Hepatocyte (in vitro differentiated cells): ENCODE results near the gene RPGRIP1L. TPM values are rescaled to one million over a fixed set of nuclear protein-coding genes. Genes with fewer than 3 reads are reported as not detected.

Source experiments
- DNase-seq: peaks from one replicate; pipeline ENCODE4 v3.0.0-alpha.2; 2016; ENCODE audit warnings: low spot score
- H2AFZ ChIP-seq: fragments of 200-600 bp; sonication (generic); 2 replicates; pipeline ENCODE4 v1.6.0; 2016; ENCODE audit warnings: antibody characterized with exemption, mild to moderate bottlenecking
- H3K27ac ChIP-seq: fragments of 200-600 bp; sonication (generic); 2 replicates; pipeline ENCODE4 v1.5.1; 2016; ENCODE audit warnings: mild to moderate bottlenecking
- H3K27me3 ChIP-seq: fragments of 200-600 bp; sonication (generic); 2 replicates; pipeline ENCODE4 v1.6.1; 2016
- H3K36me3 ChIP-seq: fragments of 200-600 bp; sonication (generic); replicated peaks from 2 replicates; pipeline ENCODE4 v1.5.1; 2016; ENCODE audit warnings: low read depth; ENCODE audit not compliant: insufficient read depth
- H3K4me1 ChIP-seq: fragments of 200-600 bp; sonication (generic); 2 replicates; pipeline ENCODE4 v1.5.1; 2016; ENCODE audit warnings: mild to moderate bottlenecking, moderate library complexity; ENCODE audit not compliant: insufficient read depth
- H3K4me2 ChIP-seq: fragments of 200-600 bp; sonication (generic); 2 replicates; pipeline ENCODE4 v1.6.0; 2016
- H3K4me3 ChIP-seq: fragments of 200-600 bp; sonication (generic); 2 replicates; pipeline ENCODE4 v1.5.1; 2016; ENCODE audit warnings: mild to moderate bottlenecking
- H3K79me2 ChIP-seq: fragments of 200-600 bp; sonication (generic); 2 replicates; pipeline ENCODE4 v1.6.0; 2017; ENCODE audit warnings: mild to moderate bottlenecking
- H3K9me2 ChIP-seq: fragments of 200-600 bp; sonication (generic); replicated peaks from 2 replicates; pipeline ENCODE4 v1.6.0; 2017; ENCODE audit warnings: mild to moderate bottlenecking; ENCODE audit not compliant: insufficient read depth
- H3K9me3 ChIP-seq: fragments of 200-600 bp; sonication (generic); 2 replicates; pipeline ENCODE4 v1.5.1; 2016; ENCODE audit warnings: low read depth, mild to moderate bottlenecking
- H4K20me1 ChIP-seq: fragments of 200-600 bp; sonication (generic); 2 replicates; pipeline ENCODE4 v1.6.0; 2016; ENCODE audit warnings: mild to moderate bottlenecking; ENCODE audit not compliant: insufficient read depth, poor library complexity, severe bottlenecking
- CTCF ChIP-seq: fragments of 200-600 bp; sonication (generic); IDR thresholded peaks from 2 replicates; pipeline ENCODE4 v1.5.1; 2016; ENCODE audit warnings: antibody characterized with exemption, mild to moderate bottlenecking; ENCODE audit not compliant: poor library complexity
- EZH2 ChIP-seq: fragments of 200-600 bp; sonication (generic); IDR thresholded peaks from 2 replicates; pipeline ENCODE4 v1.6.1; 2016; ENCODE audit warnings: antibody characterized with exemption, mild to moderate bottlenecking, borderline replicate concordance
- EZH2phosphoT487 ChIP-seq: fragments of 200-600 bp; sonication (generic); IDR thresholded peaks from one replicate; pipeline ENCODE4 v1.6.1; 2018; ENCODE audit warnings: antibody characterized with exemption, mild to moderate bottlenecking, low read depth, moderate library complexity; ENCODE audit not compliant: unreplicated experiment, severe bottlenecking
- WGBS: methylation state at CpG from one replicate; pipeline ENCODE4 v1.1.6; 2016; ENCODE audit warnings: low lambda C conversion rate; ENCODE audit errors: missing lambda C conversion rate; 5-methylcytosine and 5-hydroxymethylcytosine counted together
- polyA plus RNA-seq: library from polyadenylated mRNA; unstranded; fragments of >200 nt; fragmentation: Nextera tagmentation; extraction: Ambion mirVana; gene quantifications from 2 replicates; pipeline ENCODE4 v1.2.1, GENCODE V29; 2016
- total RNA-seq: library from RNA; depleted of rRNA; stranded (reverse); fragments of >200 nt; gene quantifications from 2 replicates; pipeline ENCODE4 v1.2.3, GENCODE V29; 2014

The RPGRIP1L gene
- total and polyA plus RNA-seq, 2 experiments from 2014 or later = 5.8 to 9.5 TPM

DNA sequence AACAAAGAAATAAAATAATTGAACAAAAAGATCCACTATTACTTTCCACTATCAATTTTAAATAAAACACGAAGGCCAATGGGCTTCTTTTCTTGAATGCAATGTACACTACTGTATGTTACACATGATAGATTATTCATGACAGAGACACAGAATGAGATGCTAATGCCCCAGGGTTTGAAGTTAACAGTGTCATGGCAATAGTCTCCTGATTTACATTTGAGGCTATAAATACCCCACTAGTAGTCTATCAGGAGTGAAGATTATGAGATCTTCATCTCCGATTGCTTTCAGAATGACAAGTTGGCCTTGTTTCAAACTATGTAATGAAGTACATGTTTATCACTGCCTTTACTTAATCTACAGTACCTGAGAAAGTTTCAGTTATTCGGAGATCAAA, 84.4 kb downstream of the RPGRIP1L start:
- H3K79me2 ChIP-seq = no peaks in the 10 kb centered on the region
- no peaks in the 10 kb centered on the region for H3K36me3 ChIP-seq
- H3K27ac ChIP-seq = no peak overlapping the region
- DNase-seq = no peak
- H3K9me2 ChIP-seq = no peaks in the 10 kb centered on the region
- no peaks in the 10 kb centered on the region for H3K4me1 ChIP-seq
- 87% methylated on average over 3 of the region's 3 CpGs for WGBS
- no peaks in the 10 kb centered on the region for H4K20me1 ChIP-seq
- no peaks in the 10 kb centered on the region for H3K27me3 ChIP-seq
- H3K4me2 ChIP-seq = no peak overlapping the region
- TF ChIP-seq EZH2 (no peak), EZH2phosphoT487 (no peak), CTCF (no peak)
- no peak overlapping the region for H2AFZ ChIP-seq
- H3K9me3 ChIP-seq = no peaks in the 10 kb centered on the region
- no peak overlapping the region for H3K4me3 ChIP-seq

- no peak for TF ChIP-seq EZH2
- TF ChIP-seq EZH2phosphoT487 = no peak
- no peak for TF ChIP-seq CTCF
- no peak overlapping the region for H3K27ac ChIP-seq
- no peaks in the 10 kb centered on the region for H3K9me3 ChIP-seq
- no peaks in the 10 kb centered on the region for H3K9me2 ChIP-seq
- H3K36me3 ChIP-seq = no peaks in the 10 kb centered on the region
- H3K4me2 ChIP-seq = no peak overlapping the region
- no peaks in the 10 kb centered on the region for H3K4me1 ChIP-seq
- DNase-seq = no peak
- H4K20me1 ChIP-seq = no peaks in the 10 kb centered on the region
- 100% methylated on average over 1 of the region's 1 CpG for WGBS
- H3K79me2 ChIP-seq = no peaks in the 10 kb centered on the region
- H2AFZ ChIP-seq = no peak overlapping the region
- H3K27me3 ChIP-seq = no peaks in the 10 kb centered on the region
- H3K4me3 ChIP-seq = no peak overlapping the region
Observed at GRCh38 chr16:53614346-53614745, 89.3 kb downstream of the RPGRIP1L start.

DNA sequence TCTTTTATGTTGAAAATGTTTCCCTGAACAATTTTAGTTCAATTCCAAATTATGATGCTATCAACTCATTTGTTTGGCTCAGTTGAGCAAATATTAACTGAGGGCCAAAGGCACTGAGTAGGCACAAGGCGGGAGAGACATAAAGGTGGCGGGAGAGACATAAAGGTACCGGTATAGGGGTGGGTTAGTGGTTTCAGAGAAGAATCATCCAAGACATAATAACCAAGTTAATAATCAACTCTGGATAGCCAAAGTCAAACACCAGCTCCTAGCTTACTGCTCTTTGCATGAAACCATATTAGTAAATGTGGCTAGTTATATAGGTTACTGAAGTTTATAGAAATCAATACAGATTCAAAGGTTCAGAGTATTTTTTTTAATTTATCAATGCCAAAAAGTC, 91.7 kb downstream of the RPGRIP1L start:
- H3K9me2 ChIP-seq = no peaks in the 10 kb centered on the region
- H3K4me1 ChIP-seq = no peaks in the 10 kb centered on the region
- H3K4me2 ChIP-seq = no peak overlapping the region
- no peak overlapping the region for H3K27ac ChIP-seq
- 37% methylated on average over 3 of the region's 3 CpGs for whole genome bisulfite sequencing
- H3K4me3 ChIP-seq = no peak overlapping the region
- no peaks in the 10 kb centered on the region for H3K36me3 ChIP-seq
- peak; percentile 12 for DNase-seq
- no peaks in the 10 kb centered on the region for H4K20me1 ChIP-seq
- no peaks in the 10 kb centered on the region for H3K9me3 ChIP-seq
- no peak for TF ChIP-seq EZH2
- TF ChIP-seq EZH2phosphoT487 = no peak
- TF ChIP-seq CTCF = no peak
- no peak overlapping the region for H2AFZ ChIP-seq
- H3K27me3 ChIP-seq = no peaks in the 10 kb centered on the region
- no peaks in the 10 kb centered on the region for H3K79me2 ChIP-seq

DNA sequence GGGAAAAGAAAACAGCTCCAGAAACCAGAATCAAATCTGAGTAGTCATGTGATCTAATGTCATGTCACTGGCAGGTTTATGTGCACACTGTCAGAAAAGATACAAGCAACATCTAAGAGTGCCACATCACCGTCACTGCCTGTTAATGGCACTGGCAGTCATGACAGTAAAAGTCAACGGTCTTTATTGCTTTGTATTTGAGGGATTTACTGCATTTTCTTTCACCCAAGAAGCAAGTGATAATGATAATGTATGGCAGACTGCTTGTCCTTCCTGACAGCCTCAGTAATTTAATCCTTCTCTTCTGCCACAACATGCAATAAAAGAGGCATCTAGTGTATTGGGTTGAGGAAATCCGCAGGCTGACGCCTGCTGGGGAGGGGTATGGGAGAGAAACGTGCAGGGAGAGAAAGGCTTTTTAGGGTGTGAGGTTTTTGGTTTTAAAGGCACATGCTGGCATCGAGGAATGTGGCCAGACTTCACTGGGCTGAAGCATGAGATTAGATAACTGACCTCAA, 92.4 kb downstream of the RPGRIP1L start:
- no peak overlapping the region for H3K4me2 ChIP-seq
- H3K4me1 ChIP-seq = no peaks in the 10 kb centered on the region
- no peaks in the 10 kb centered on the region for H4K20me1 ChIP-seq
- DNase-seq = no peak
- no peak overlapping the region for H2AFZ ChIP-seq
- no peaks in the 10 kb centered on the region for H3K36me3 ChIP-seq
- H3K79me2 ChIP-seq = no peaks in the 10 kb centered on the region
- no peaks in the 10 kb centered on the region for H3K9me3 ChIP-seq
- 17% methylated on average over 6 of the region's 6 CpGs for WGBS
- H3K27ac ChIP-seq = no peak overlapping the region
- H3K4me3 ChIP-seq = no peak overlapping the region
- H3K27me3 ChIP-seq = no peaks in the 10 kb centered on the region
- TF ChIP-seq CTCF = no peak
- TF ChIP-seq EZH2 = no peak
- TF ChIP-seq EZH2phosphoT487 = no peak
- H3K9me2 ChIP-seq = no peaks in the 10 kb centered on the region
